C1 segment of cervical spinal cord (tissue), 14 donors: ENCODE measurements around the gene VGLL4.
"Not testable (repeated sequence)": the region's sequence is repeated elsewhere in the genome, so short reads cannot be mapped to it uniquely, and the experiment has no call there.

ENCODE experiments used
- DNase-seq, 14 donors: peaks; one replicate each; lab custom pipeline; 2025; lab: John Stamatoyannopoulos, UW

Gene VGLL4

GRCh38 chr3:11606865-11607440, 36.8 kb downstream of the VGLL4 start:
- DNase-seq: no peak

DNA sequence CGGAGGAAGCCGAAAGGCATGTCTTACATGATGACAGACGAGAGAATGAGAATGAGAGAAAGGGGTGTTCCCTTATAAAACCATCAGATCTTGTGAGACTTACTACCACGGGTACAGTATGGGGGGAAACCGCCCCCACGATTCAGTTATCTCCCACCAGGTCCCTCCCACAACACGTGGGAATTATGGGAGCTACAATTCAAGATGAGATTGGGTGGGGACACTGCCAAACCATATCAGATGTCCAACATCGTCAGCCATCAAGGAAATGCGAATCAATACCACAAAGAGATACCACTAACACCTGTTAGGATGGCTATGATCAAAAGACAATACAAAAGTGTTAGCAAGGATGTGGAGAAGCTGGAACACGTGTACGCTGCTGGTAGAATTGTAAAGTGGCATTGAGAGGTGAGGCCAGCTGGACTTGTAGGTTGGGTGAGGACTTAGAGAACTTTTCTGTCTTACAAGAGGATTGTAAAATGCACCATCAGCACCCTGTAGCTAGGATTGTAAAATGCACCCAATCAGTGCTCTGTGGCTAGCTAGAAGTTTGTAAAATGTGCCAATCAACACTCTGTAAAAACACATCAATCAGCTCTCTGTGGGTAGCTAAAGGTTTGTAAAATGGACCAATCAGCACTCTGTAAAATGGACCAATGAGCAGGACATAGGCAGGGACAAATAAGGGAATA, 37.5 kb downstream of the VGLL4 start:
- no peak for DNase-seq

GRCh38 chr3:11605398-11605797, 38.3 kb downstream of the VGLL4 start:
- DNase-seq: no peak

DNA sequence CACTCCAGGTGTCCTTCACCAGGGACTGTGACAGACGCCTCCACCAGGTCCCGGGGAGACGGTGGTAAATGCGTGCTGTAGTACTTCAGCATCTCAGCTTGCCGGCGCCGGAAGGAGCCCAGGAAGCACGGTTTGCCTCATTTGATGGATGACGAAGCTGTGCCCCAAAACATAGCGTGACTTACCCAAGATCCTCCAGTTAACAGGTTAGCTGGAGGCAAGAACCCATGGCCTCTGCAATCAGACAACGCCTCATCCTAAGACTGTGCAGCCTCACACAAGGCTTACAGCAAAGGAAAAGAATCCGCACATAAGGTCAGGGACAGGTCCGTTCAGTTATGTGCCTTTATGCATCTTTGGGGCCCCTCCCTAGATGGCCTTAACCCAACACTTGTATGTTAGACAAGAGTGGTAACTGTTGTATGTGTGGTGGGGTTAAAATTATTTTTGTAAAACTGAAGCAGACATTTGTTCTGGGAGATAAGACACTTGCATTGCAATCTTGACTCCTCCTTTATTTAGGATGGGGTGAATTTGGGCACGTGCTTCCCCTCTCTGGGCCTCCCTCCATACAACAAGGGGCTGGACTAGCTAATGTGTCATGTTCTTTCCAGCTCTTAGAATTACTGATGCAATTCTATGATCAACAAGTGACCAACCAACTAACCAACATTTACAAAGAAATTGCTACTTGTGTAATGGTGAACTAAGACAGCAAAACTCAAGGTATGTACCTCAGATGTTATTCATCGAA, 39.4 kb downstream of the VGLL4 start:
- no peak for DNase-seq

GRCh38 chr3:11603628-11604027, 40.1 kb downstream of the VGLL4 start:
- DNase-seq: peak in 2 of 14 donors; percentile 31 to 64

DNA sequence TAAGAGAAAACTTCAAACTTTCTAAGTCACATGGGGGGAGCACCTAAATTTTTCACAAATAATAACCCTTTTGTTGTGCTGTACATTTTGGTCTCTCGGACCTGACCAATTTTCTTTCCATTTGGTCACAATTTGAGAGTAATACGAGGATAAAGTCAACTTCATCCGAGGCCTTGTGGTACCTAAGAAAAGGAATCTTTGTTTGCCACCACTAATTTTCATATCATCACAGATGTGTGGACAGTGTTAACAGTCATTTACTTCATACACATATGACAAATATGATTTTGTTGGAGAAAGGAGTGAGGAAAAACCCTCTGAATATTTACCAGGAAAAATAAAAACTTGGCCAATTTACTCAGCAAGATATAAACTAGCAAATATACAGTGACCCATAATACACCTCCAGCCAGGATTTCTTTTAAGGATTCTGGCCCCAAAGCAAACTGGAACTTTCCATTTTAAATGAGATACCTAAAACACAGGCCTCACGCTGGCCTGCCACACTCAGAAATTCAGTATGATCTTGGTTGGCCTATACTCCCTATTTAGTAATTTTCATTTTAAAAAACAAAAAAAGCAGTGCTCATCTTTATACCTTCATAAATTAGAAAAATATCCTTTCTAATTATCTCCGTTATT, 40.7 kb downstream of the VGLL4 start:
- no peak for DNase-seq

GRCh38 chr3:11602239-11602840, 41.4 kb downstream of the VGLL4 start:
- no peak for DNase-seq

DNA sequence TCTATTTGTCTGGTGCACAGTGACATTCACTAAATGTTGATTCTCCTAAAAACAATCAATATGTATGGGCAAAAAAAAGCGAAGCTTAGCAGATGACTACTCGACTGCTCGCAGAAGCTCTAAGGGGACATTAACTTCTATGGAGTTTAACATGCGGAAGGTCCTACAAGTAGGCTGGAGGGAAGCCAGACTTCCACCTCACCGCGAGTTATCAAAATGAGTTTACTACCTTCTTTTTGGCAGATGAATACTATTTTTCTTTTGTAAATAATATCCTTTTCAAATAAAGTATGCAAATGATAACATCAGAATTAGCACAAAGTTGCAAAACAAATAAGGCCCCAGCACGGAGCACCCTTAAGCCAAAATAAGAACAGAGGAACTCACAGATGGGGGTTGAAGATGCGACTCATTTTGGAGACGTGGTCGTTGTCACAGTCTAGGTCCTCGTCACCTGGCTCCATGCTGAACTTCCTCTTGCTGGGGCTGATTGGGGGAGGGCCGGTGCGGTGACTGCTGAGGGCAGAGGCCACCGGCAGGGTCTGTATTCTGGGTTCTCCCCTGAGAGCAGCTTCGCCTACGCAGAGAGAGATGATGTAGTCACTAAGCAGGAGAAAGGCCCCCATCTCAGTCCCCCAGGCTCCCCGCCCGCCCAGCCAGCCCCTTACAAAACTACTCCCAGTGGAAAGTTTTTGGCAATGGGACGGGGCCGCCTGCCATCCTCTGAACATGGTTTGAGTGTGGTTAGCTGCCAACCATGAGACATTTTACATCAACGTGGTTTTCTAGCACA, 42.1 kb downstream of the VGLL4 start:
- peak in 5 of 14 donors; percentile 22 to 70 (median 43) for DNase-seq

- DNase-seq: peak in 4 of 14 donors; percentile 23 to 36 (median 31)
These were observed 43.0 kb downstream of the VGLL4 start for GRCh38 chr3:11600501-11601282.

DNA sequence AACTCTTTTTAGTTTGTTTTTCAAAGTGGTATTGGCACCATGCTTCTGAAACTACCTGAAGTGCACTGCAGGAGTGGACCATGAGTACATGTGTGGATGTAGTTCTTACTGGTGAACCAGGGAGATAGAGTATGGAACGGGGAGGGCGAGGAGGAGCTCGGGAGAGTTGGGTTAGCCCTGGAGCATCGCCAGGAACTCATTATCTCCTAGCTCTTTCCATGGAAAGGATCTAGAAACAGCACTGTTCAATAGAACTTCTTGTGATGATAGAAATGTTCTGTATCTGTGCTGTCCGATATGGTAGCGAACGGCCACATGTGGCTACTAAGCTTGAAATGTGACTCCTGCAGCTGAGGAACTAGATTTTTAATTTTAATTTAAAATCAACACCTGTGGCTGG, 47.3 kb downstream of the VGLL4 start:
- no peak for DNase-seq

DNA sequence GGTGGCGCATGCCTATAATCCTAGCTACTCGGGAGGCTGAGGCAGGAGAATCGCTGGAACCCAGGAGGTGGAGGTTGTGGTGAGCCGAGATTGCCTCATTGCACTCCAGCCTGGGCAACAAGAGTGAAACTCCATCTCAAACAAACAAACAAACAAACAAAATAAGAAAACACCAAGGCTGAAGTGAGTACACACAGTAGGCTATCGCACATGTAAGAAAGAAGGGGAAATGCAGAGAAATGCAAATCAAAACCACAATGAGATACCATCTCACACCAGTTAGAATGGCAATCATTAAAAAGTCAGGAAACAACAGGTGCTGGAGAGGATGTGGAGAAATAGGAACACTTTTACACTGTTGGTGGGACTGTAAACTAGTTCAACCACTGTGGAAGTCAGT, 48.7 kb downstream of the VGLL4 start:
- DNase-seq: not testable (repeated sequence)

DNA sequence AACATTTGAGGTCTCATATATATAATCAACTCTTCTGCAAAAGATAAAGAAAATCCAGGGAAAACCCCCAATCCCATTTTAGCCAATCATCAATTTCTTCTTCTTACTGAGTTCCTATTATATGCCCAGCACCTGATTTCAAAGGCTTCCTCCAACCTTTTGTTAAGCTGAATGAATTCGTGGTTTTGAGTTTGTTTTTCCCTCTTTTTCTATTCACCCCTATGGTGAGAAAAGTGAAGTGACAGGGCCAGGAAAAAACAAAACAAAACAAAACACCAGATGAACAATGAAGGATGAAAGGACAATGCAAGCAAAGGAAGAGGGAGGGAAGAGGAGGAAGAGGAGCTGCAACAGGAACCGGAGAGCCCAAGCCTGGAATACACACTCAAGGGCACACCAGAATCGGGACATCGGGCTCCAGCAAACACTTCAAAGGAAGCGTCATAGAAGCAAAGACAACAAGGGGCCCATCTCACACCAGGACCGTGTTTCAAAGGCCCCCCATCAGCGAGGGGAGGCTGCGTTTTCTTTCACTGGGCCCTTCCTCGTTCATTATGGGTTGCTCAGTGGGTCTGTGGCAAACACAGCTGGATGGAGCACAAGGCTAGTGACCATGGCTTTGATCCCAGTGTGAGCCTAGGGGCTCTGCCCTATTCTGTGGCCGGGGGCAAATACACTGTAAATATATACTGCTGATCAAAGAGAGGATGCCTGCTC, 50.2 kb downstream of the VGLL4 start:
- DNase-seq: no peak

DNA sequence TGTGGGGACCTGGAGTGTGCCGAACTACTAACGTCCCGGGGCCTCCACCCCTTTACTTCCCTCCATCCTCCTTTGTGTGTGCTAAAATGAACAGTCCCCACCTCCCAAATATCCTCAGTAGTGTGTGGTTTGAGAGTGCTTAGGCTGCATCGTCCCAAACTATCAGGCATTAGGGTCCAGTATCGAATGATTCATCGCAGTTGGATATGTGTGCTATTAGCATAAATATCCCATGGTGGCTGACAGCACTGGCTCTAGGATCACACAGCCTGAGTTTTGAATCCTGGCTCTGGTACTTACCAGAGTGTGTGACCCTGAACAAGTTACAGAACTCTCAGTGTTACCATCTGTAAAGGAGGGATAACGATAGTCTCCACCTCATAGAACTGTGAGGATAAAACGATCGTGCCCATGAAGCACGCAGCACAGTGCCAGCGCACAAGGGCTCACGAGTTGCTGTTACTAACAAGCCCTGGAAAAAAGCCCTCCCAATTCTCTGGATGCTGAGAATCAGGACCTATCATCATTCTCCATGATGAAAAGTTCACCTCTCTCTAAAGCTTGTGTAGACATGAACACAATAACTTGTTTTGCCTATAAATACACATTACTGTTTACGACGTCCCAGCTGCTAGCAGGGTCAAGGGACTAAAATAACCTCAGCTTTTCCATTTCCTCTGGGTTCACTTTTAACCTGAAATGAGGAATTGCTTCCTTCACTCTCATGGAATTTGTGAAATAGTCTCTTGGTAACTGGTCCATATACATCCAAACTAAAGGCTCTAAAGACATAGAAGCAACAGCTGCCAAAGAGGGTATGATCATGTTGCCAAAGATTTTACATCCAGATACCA, 51.0 kb downstream of the VGLL4 start:
- peak in 2 of 14 donors; percentile 33 to 57 for DNase-seq

DNA sequence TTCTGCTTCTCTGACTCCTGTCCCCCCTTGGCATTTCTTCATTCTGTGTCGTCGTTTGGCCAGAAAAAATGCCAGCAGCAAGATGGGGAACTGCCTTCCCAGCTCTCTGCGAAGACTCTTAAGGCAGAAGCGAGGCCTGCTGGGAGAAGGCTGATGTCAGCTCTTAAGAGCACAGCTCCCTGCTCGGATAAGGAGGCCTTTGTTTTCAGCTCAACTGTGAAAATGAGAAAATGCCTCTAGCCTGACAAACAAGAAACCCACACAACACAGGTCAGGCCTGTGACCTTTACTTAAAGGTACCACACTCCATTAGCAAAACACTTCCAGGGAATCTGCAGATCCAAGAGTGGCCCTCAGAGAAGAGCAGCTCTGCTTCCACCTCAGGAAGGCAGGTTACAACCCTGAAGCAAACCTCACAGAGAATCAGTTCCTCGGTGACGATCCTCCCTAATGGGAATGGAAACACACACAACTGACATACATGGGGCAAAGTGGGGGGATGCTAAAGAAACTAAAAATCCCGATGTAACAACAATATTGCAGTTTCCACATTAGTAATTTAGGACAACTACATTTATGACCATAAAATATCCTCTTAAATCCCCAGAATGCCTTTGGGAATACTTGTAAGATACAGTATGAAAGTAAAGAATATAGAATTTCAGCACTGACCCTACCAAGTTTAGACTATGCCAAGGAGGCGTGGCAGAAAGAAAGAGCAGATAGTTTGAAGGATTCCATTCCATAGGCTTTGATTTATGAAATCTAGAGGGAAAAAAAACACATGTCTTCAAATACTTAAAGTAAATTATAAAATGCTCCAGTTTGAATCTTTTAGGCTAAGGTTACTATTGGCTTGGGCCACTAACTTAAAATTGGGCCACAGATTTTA, 52.1 kb downstream of the VGLL4 start:
- peak in 12 of 14 donors; percentile 50 to 87 (median 73) for DNase-seq

DNA sequence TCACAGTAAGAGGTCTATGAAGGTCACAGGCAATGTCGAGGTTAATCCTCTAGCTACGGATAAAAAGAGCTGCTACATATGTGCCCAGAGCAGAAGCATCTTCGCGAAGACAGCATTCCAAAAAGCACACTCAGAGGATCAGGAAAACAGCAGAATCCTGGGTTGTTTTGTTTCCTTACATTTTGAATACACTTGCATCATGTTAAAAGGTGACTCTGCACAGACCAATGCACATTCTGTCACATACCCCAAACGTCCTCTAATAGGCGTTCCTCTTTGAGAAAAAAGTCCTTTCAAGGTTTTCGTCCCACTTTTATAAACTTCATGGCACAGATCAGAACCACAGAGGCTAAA, 52.7 kb downstream of the VGLL4 start:
- DNase-seq: peak in 1 of 14 donors; percentile 67

GRCh38 chr3:11589706-11590105, 54.0 kb downstream of the VGLL4 start:
- DNase-seq: no peak

- DNase-seq: peak in 1 of 14 donors; percentile 14
These were observed 55.0 kb downstream of the VGLL4 start for GRCh38 chr3:11588755-11589154.

- peak in 1 of 14 donors; percentile 31 for DNase-seq
These were observed 55.4 kb downstream of the VGLL4 start for GRCh38 chr3:11588338-11588737.
